ENCODE measurements around the gene BICC1.

BICC1 gene

GRCh38 chr10:58621379-58622077 lies 108.9 kb downstream of the BICC1 start:
- no peak overlapping the region for H3K4me3 ChIP-seq (ENCODE audit: low read depth, low read length)
- no peak for TF ChIP-seq CTCF (IDR thresholded peaks at IDR 0.05; ENCODE audit: low read depth, low read length)
- H3K9me3 ChIP-seq: no peaks in the 10 kb centered on the region
- no peaks in the 10 kb centered on the region for H3K27me3 ChIP-seq
- no peak for DNase-seq
- H3K36me3 ChIP-seq: no peaks in the 10 kb centered on the region
- H3K4me1 ChIP-seq: no peaks in the 10 kb centered on the region

DNA sequence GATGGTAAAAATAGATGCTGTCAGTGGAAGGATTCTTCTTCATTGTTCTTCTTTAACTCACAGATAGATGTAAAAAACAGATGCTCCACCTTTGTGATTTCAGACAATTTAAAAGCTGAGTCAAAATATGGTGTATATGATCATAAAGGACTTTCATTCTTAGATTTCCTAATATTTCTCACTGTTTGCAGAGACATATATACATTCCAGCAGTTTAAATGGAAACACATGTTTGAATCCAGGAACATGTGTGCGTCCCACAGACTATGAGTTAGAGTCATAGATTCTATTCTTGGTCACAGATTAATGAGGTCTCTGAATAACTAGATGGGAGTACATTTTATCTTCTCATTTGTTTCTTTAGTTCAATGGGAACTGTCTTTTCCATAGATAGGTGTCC lies 109.6 kb downstream of the BICC1 start:
- Histone ChIP-seq H3K4me1 (no peaks in the 10 kb centered on the region), H3K36me3 (no peaks in the 10 kb centered on the region), H3K4me3 (ENCODE audit: low read depth, low read length) (no peak overlapping the region), H3K9me3 (no peaks in the 10 kb centered on the region), H3K27me3 (no peaks in the 10 kb centered on the region)
- no peak for TF ChIP-seq CTCF (IDR thresholded peaks at IDR 0.05; ENCODE audit: low read depth, low read length)
- DNase-seq: no peak

- no peaks in the 10 kb centered on the region for H3K4me1 ChIP-seq
- DNase-seq: no peak
These were observed 112.4 kb downstream of the BICC1 start for GRCh38 chr10:58625070-58625469.

DNA sequence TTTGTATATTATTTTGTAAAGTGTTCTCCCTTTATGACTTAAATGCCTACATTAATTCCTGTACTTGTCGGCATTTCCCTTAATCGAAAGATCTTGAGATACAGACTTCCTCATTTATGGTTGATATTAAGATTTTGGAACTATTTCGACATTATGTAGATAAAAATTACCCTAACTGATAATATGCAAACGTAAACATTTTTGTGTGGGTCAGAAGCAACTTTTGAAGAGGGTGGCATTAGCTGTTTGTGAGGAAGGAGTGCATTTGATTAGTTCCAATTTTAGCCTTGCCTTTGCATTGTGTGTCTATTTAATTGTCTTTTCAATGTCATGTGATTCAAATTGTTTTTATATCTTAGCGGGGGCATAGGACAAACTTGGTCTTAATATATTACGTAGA lies 114.7 kb downstream of the BICC1 start:
- H3K36me3 ChIP-seq: no peaks in the 10 kb centered on the region
- no peak for DNase-seq
- TF ChIP-seq CTCF (IDR thresholded peaks at IDR 0.05; ENCODE audit: low read depth, low read length): no peak
- H3K9me3 ChIP-seq: no peaks in the 10 kb centered on the region
- no peak overlapping the region for H3K4me3 ChIP-seq (ENCODE audit: low read depth, low read length)
- H3K4me1 ChIP-seq: no peaks in the 10 kb centered on the region
- no peaks in the 10 kb centered on the region for H3K27me3 ChIP-seq

More at GRCh38 chr10:58625070-58625469, 112.4 kb downstream of the BICC1 start:
- Histone ChIP-seq H3K9me3 (no peaks in the 10 kb centered on the region), H3K36me3 (no peaks in the 10 kb centered on the region), H3K27me3 (no peaks in the 10 kb centered on the region), H3K4me3 (ENCODE audit: low read depth, low read length) (no peak overlapping the region)
- no peak for TF ChIP-seq CTCF (IDR thresholded peaks at IDR 0.05; ENCODE audit: low read depth, low read length)

DNA sequence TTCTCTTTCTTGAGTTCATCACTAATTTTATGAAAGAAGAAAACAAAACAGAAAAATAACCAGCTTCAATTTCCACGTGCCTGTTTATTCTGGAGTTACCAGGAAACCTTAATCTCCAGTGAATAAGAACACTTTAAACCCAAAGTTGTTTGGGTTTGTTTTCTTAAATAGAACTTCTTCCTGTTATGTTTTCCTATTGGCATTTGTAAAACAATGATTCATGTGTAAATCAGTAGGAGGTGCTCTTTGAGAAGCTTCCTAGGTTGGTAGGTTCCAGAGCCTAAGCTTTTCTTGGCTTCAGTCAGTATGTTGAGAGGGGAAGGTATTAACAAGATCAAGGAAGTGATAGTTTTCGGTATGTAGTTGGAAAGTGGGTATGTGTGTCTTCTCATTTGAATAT lies 119.0 kb downstream of the BICC1 start:
- Histone ChIP-seq H3K4me1 (no peaks in the 10 kb centered on the region), H3K27me3 (no peaks in the 10 kb centered on the region), H3K36me3 (no peaks in the 10 kb centered on the region), H3K4me3 (ENCODE audit: low read depth, low read length) (no peak overlapping the region), H3K9me3 (no peaks in the 10 kb centered on the region)
- no peak for DNase-seq
- no peak for TF ChIP-seq CTCF (IDR thresholded peaks at IDR 0.05; ENCODE audit: low read depth, low read length)

DNA sequence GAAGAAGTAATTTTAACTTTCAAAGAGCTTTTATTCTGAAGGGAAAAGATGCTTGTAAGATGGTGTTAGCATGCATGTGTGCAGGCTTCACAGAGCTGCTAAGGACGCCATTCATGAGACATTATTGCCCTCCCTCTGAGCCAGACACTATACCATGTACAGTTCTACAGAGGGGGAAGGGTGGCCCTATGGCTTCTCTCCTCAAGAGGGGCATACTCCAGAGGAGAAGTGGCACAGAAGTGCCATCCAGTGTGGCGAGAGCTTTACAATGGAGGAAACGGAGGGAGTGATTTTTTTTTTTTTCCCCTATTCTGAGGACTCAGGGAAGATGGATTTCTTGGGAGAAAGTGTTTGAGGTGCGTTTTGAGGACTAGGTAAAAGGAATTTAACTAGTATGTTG lies 119.5 kb downstream of the BICC1 start:
- no peak for DNase-seq
- H3K36me3 ChIP-seq: no peaks in the 10 kb centered on the region
- H3K9me3 ChIP-seq: no peaks in the 10 kb centered on the region
- no peaks in the 10 kb centered on the region for H3K4me1 ChIP-seq
- TF ChIP-seq CTCF (IDR thresholded peaks at IDR 0.05; ENCODE audit: low read depth, low read length): no peak
- no peak overlapping the region for H3K4me3 ChIP-seq (ENCODE audit: low read depth, low read length)
- H3K27me3 ChIP-seq: no peaks in the 10 kb centered on the region
